K562 (cell line): ENCODE results near the gene CCL27. TPM values are rescaled to one million over a fixed set of nuclear protein-coding genes. Genes with fewer than 3 reads are reported as not detected.
A peak's percentile ranks its signal among the peaks of the same experiment; 100 is the strongest.

Experiments
- ATAC-seq: fragments of 200-7000 bp; cut with Tn5 transposase; 3 replicates; pipeline ENCODE4 v1.9.1; 2020; ENCODE audit warnings: moderate library complexity
- BruUV-seq: library from RNA; stranded (reverse); fragments of 400-500 nt; replicated peaks from 2 replicates; lab custom pipeline; 2021; lab: Mats Ljungman, UMichigan
- CTCF ChIA-PET: fragments of 300-600 bp; formaldehyde crosslinking; extraction: SDS; loops from one replicate; lab custom pipeline; 2021; ENCODE audit warnings: low intra/inter-chr PET ratio; lab: Yijun Ruan, JAX
- POLR2A ChIA-PET: fragments of 300-600, 350-650 bp; sonication (Branson Sonifier 250); formaldehyde crosslinking; extraction: SDS; loops from one replicate; lab custom pipeline; 2021; ENCODE audit warnings: antibody characterized with exemption, inconsistent platforms; lab: Yijun Ruan, JAX
- DNase-seq, 4 experiments: peaks; one replicate each; pipeline versions ENCODE4 v3.0.0 to v3.0.0-alpha.2; 2011 to 2018; ENCODE audit warnings: low spot score in 3 of 4, mixed read lengths in 3 of 4; ENCODE audit errors: extremely low read depth in 1 of 4
- FAIRE-seq: peaks from 2 replicates; lab custom pipeline; 2011; peaks lifted over from hg19 to GRCh38; lab: Jason Lieb, UNC
- H2AFZ ChIP-seq: 2 replicates; pipeline ENCODE4 v1.6.0; 2011; ENCODE audit warnings: low read depth, low read length, control low read depth, inconsistent platforms
- H3K27ac ChIP-seq: fragments of 200-600 bp; 3 replicates; pipeline ENCODE4 v1.8.0; 2011; ENCODE audit warnings: low read depth, mild to moderate bottlenecking, control low read depth, inconsistent platforms, low read length, moderate library complexity, mixed read lengths; ENCODE audit errors: extremely low read depth
- H3K27me3 ChIP-seq, 2 experiments: fragments of 300-600 bp in 1 of 2; 2 replicates in 1 of 2; 3 replicates in 1 of 2; pipeline versions ENCODE4 v1.6.0 to v1.8.0; 2011; ENCODE audit warnings: inconsistent platforms in 2 of 2, low read length in 2 of 2, mild to moderate bottlenecking in 1 of 2, mixed read lengths in 1 of 2, moderate library complexity in 1 of 2; ENCODE audit not compliant: control insufficient read depth in 2 of 2, insufficient read depth in 2 of 2
- H3K36me3 ChIP-seq: fragments of 300-600 bp; 3 replicates; pipeline ENCODE4 v1.8.0; 2011; ENCODE audit warnings: mild to moderate bottlenecking, low read length, inconsistent platforms; ENCODE audit not compliant: control insufficient read depth, insufficient read depth
- H3K4me1 ChIP-seq, 2 experiments: fragments of 200-600 bp in 1 of 2; replicated peaks in 1 of 2; 2 replicates in 1 of 2; 3 replicates in 1 of 2; pipeline versions ENCODE4 v1.5.1 to v1.8.0; 2011; ENCODE audit warnings: inconsistent platforms in 2 of 2, low read length in 2 of 2, mild to moderate bottlenecking in 1 of 2, mixed read lengths in 1 of 2, moderate library complexity in 1 of 2; ENCODE audit not compliant: control insufficient read depth in 2 of 2, insufficient read depth in 2 of 2
- H3K4me2 ChIP-seq: 2 replicates; pipeline ENCODE4 v1.6.1; 2011; ENCODE audit warnings: low read length, control low read depth, inconsistent platforms, mixed read lengths; ENCODE audit not compliant: insufficient read depth
- H3K4me3 ChIP-seq: fragments of 200-600 bp; sonication (generic), shearing (Covaris generic); 2 replicates; pipeline ENCODE4 v1.5.1; 2016; ENCODE audit warnings: control low read depth, inconsistent platforms
- H3K79me2 ChIP-seq: fragments of 200-600 bp; 3 replicates; pipeline ENCODE4 v1.8.0; 2011; ENCODE audit warnings: low read length, inconsistent platforms; ENCODE audit not compliant: control insufficient read depth, insufficient read depth
- H3K9ac ChIP-seq, 2 experiments: 2 replicates each; pipeline versions ENCODE4 v1.6.0 to v1.6.1; 2011; ENCODE audit warnings: low read depth in 2 of 2, low read length in 2 of 2, control low read depth in 1 of 2, inconsistent platforms in 1 of 2, mild to moderate bottlenecking in 1 of 2, mixed read lengths in 1 of 2; ENCODE audit not compliant: insufficient read depth in 1 of 2
- H3K9me1 ChIP-seq: one replicate; pipeline ENCODE4 v1.6.0; 2011; ENCODE audit warnings: inconsistent platforms, mild to moderate bottlenecking, low read length, moderate library complexity; ENCODE audit not compliant: control insufficient read depth, insufficient read depth
- H3K9me3 ChIP-seq: replicated peaks from 2 replicates; pipeline ENCODE4 v1.5.1; 2011; ENCODE audit warnings: low read depth, low read length, inconsistent platforms; ENCODE audit not compliant: control insufficient read depth, insufficient read depth
- H4K20me1 ChIP-seq: replicated peaks from 2 replicates; pipeline ENCODE4 v1.6.1; 2011; ENCODE audit warnings: low read length, inconsistent platforms, mixed read lengths; ENCODE audit not compliant: control insufficient read depth, insufficient read depth
- MEF2A ChIP-seq: IDR thresholded peaks from 2 replicates; pipeline ENCODE4 v1.6.1; 2011; ENCODE audit warnings: low read depth, mild to moderate bottlenecking, low read length, moderate library complexity; ENCODE audit not compliant: control insufficient read depth
- PRPF4 ChIP-seq: fragments of 200-400 bp; formaldehyde crosslinking; IDR thresholded peaks from one replicate; pipeline ENCODE4 v1.6.1; 2017; ENCODE audit warnings: low read length, low read depth, mild to moderate bottlenecking; ENCODE audit not compliant: insufficient read depth, poor library complexity, severe bottlenecking
- ZC3H8 ChIP-seq: fragments of 450-650 bp; IDR thresholded peaks from 2 replicates; pipeline ENCODE4 v1.6.1; 2017
- ZNF121 ChIP-seq: sonication (generic); formaldehyde crosslinking; conservative IDR thresholded peaks from 2 replicates; pipeline ENCODE4 v1.8.0; 2022; ENCODE audit warnings: missing genetic modification reagents
- ZNF384 ChIP-seq: IDR thresholded peaks from 2 replicates; pipeline ENCODE4 v1.6.1; 2012; ENCODE audit warnings: low read depth, low read length, improper control_type of control experiment
- WGBS: fragments of 100-300 bp; shearing (Covaris generic); methylation state at CpG from one replicate; pipeline ENCODE4 v1.1.6; 2016; ENCODE audit warnings: low coverage, mixed read lengths; ENCODE audit not compliant: insufficient coverage; ENCODE audit errors: missing lambda C conversion rate; 5-methylcytosine and 5-hydroxymethylcytosine counted together
- in situ Hi-C: fragments of 300-500 bp; cut with MboI; formaldehyde crosslinking; loops from 4 replicates; pipeline ENCODE4 v1.15.0; 2018; ENCODE audit warnings: inconsistent platforms, mixed read lengths
- intact Hi-C: fragments of 100-400 bp; cut with micrococcal nuclease; formaldehyde crosslinking; loops from 2 replicates; pipeline ENCODE4 v1.14.2; 2022
- polyA plus RNA-seq, 8 experiments: library from polyadenylated mRNA; depleted of rRNA in 4 of 8; stranded (reverse) in 5 of 8; unstranded in 3 of 8; fragments of >200 nt; fragmentation: Nextera tagmentation in 2 of 8; fragmentation: Illumina TruSeq in 1 of 8; extraction: Ambion mirVana in 2 of 8; extraction: Trizol in 1 of 8; gene quantifications; 2 replicates each; pipeline versions ENCODE4 v1.2.1 to v1.2.3, GENCODE V29; 2011 to 2014; ENCODE audit warnings: inconsistent platforms in 1 of 8, missing spikeins in 1 of 8
- total RNA-seq, 7 experiments: library from RNA; depleted of rRNA in 6 of 7; stranded (reverse); fragments of >200 nt in 6 of 7; fragmentation: Illumina TruSeq in 2 of 7; extraction: Trizol in 2 of 7; gene quantifications; 2 replicates each; pipeline versions ENCODE4 v1.2.1 to v1.2.3, GENCODE V29; 2011 to 2021; ENCODE audit warnings: low replicate concordance in 1 of 7
- TF ChIP-seq, protein P1 (sequence below): fragments of 450-650 bp; IDR thresholded peaks from 2 replicates; pipeline ENCODE4 v1.6.1; 2017; ENCODE audit warnings: antibody characterized with exemption
- TF ChIP-seq, protein P2 (sequence below), 2 experiments: fragments of 450-650 bp; formaldehyde crosslinking in 1 of 2; IDR thresholded peaks; 2 replicates each; pipeline versions ENCODE4 v1.4.0 to v1.6.1; 2014 to 2020; ENCODE audit warnings: mild to moderate bottlenecking in 2 of 2, borderline replicate concordance in 1 of 2, low read depth in 1 of 2
- TF ChIP-seq, protein P3 (sequence below): fragments of 200-800 bp; sonication (Bioruptor generic); IDR thresholded peaks from 2 replicates; pipeline ENCODE4 v1.6.1; 2017; ENCODE audit warnings: missing genetic modification characterization, missing compliant biosample characterization

Gene CCL27
- total and polyA plus RNA-seq, 9 of the 15 experiments (the other 6 are each of a cell fraction or from before 2014, with no cell fraction given) = 0.10 to 0.53 (median 0.27) TPM; not detected in 5

DNA sequence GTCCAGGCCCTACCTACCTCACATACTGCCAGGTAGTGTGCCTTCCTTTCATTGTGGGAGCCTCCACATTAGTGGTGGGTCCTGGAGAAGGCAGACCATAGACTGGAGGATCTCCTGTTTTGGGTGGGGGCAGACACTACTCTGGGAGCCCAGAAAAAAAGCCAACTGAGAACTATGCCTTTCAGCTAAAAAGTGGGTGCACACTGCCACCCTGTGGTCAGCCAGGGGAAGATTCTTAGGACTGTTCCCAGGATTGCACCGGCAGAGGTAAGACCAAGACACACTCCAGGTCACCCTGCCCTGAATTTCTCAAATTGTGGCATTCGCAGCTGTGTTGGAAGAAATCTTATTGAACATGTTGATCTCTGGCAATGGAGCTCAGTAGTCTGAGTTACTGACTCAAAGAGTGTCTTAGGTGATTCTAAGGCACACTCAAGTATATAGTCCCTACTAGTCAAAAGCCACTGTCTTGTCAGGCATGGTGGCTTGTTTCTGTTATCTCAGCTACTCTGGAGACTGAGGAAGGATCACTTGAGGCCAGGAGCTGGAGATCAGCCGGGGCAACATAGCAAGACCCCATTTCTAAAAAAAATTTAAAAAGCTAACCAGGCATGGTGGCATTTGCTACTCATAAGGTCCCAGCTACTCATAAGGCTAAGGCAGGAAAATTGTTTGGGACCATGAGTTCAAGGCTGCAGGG, 28.5 kb downstream of the CCL27 start:
- ChIA-PET CTCF (interaction anchor here (1.2 to 1.5 kb wide), 3 partner anchors 21 to 302 kb away, joined by 3 to 11 read pairs (median 7); no protein-coding TSS in a partner anchor), POLR2A (interaction anchor here (0.6 to 1.2 kb wide), 5 partner anchors 15 to 230 kb away, joined by 3 read pairs; partner anchors contain the start of gene IL11RA)
- H3K36me3 ChIP-seq = peaks cover 14% of the 10 kb centered on the region; the same call in 1 of the 3 replicates
- H3K4me2 ChIP-seq = no peak overlapping the region
- peak; percentile 57 to 75 (median 67) for DNase-seq
- no peaks in the 10 kb centered on the region for H3K9me3 ChIP-seq
- BruUV-seq = no TSS peak
- H3K4me3 ChIP-seq = no peak overlapping the region
- no peaks in the 10 kb centered on the region for H3K9me1 ChIP-seq
- peaks cover 18% of the 10 kb centered on the region for H3K79me2 ChIP-seq
- H3K27ac ChIP-seq = no peak overlapping the region
- intact Hi-C loops = no loop called here
- peak; percentile 93 for FAIRE-seq
- 0 out of 2 replicates have a peak, but pooled peaks cover 4% of the 10 kb centered on the region for H4K20me1 ChIP-seq
- no peak overlapping the region for H3K9ac ChIP-seq
- 7% methylated on average over 3 of the region's 3 CpGs for WGBS
- H3K27me3 ChIP-seq = peaks cover 4 to 17% of the 10 kb centered on the region in 2 experiments; a peak in 4 of 5 replicates
- ATAC-seq = peak; percentile 78
- in situ Hi-C loops = no loop called here
- no peak overlapping the region for H2AFZ ChIP-seq
- peaks cover 5 to 27% of the 10 kb centered on the region in 2 experiments; a peak in 4 of 5 replicates for H3K4me1 ChIP-seq
- TF ChIP-seq, protein P1, sequence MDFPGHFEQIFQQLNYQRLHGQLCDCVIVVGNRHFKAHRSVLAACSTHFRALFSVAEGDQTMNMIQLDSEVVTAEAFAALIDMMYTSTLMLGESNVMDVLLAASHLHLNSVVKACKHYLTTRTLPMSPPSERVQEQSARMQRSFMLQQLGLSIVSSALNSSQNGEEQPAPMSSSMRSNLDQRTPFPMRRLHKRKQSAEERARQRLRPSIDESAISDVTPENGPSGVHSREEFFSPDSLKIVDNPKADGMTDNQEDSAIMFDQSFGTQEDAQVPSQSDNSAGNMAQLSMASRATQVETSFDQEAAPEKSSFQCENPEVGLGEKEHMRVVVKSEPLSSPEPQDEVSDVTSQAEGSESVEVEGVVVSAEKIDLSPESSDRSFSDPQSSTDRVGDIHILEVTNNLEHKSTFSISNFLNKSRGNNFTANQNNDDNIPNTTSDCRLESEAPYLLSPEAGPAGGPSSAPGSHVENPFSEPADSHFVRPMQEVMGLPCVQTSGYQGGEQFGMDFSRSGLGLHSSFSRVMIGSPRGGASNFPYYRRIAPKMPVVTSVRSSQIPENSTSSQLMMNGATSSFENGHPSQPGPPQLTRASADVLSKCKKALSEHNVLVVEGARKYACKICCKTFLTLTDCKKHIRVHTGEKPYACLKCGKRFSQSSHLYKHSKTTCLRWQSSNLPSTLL = no peak
- TF ChIP-seq PRPF4 = no peak
- TF ChIP-seq MEF2A = no peak
- TF ChIP-seq, protein P2, sequence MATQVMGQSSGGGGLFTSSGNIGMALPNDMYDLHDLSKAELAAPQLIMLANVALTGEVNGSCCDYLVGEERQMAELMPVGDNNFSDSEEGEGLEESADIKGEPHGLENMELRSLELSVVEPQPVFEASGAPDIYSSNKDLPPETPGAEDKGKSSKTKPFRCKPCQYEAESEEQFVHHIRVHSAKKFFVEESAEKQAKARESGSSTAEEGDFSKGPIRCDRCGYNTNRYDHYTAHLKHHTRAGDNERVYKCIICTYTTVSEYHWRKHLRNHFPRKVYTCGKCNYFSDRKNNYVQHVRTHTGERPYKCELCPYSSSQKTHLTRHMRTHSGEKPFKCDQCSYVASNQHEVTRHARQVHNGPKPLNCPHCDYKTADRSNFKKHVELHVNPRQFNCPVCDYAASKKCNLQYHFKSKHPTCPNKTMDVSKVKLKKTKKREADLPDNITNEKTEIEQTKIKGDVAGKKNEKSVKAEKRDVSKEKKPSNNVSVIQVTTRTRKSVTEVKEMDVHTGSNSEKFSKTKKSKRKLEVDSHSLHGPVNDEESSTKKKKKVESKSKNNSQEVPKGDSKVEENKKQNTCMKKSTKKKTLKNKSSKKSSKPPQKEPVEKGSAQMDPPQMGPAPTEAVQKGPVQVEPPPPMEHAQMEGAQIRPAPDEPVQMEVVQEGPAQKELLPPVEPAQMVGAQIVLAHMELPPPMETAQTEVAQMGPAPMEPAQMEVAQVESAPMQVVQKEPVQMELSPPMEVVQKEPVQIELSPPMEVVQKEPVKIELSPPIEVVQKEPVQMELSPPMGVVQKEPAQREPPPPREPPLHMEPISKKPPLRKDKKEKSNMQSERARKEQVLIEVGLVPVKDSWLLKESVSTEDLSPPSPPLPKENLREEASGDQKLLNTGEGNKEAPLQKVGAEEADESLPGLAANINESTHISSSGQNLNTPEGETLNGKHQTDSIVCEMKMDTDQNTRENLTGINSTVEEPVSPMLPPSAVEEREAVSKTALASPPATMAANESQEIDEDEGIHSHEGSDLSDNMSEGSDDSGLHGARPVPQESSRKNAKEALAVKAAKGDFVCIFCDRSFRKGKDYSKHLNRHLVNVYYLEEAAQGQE (IDR thresholded peaks at IDR 0.05; ENCODE audit: borderline replicate concordance) = peak; percentile 47; the same call in 1 of the 2 replicates
- TF ChIP-seq, protein P2 (CRISPR knock-in tag; IDR thresholded peaks at IDR 0.05; ENCODE audit: low read depth) = no peak
- TF ChIP-seq ZC3H8 = no peak
- peak; percentile 67; the same call in 1 of the 2 replicates for TF ChIP-seq ZNF384
- TF ChIP-seq, protein P3, sequence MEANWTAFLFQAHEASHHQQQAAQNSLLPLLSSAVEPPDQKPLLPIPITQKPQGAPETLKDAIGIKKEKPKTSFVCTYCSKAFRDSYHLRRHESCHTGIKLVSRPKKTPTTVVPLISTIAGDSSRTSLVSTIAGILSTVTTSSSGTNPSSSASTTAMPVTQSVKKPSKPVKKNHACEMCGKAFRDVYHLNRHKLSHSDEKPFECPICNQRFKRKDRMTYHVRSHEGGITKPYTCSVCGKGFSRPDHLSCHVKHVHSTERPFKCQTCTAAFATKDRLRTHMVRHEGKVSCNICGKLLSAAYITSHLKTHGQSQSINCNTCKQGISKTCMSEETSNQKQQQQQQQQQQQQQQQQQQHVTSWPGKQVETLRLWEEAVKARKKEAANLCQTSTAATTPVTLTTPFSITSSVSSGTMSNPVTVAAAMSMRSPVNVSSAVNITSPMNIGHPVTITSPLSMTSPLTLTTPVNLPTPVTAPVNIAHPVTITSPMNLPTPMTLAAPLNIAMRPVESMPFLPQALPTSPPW (CRISPR knock-in tag) = 0 out of 2 replicates have a peak, but pooled peaks have one; percentile 13
- peak; percentile 81 for TF ChIP-seq ZNF121
